Measurements from ENCODE around the gene EIF2AK2.

Gene EIF2AK2

GRCh38 chr2:37100054-37100453 lies 56.7 kb downstream of the EIF2AK2 start:
- no peak for DNase-seq (ENCODE audit: low read depth)

- DNase-seq (ENCODE audit: low read depth) = no peak
Measured at GRCh38 chr2:37098416-37099118, 58.2 kb downstream of the EIF2AK2 start.

- no peak for DNase-seq (ENCODE audit: low read depth)
Measured at GRCh38 chr2:37096568-37096967, 60.2 kb downstream of the EIF2AK2 start.

- no peak for DNase-seq (ENCODE audit: low read depth)
Measured at GRCh38 chr2:37091873-37092272, 64.9 kb downstream of the EIF2AK2 start.

GRCh38 chr2:37090019-37090477 lies 66.7 kb downstream of the EIF2AK2 start:
- no peak for DNase-seq (ENCODE audit: low read depth)

GRCh38 chr2:37085731-37086147 lies 71.0 kb downstream of the EIF2AK2 start:
- peak; percentile 11 for DNase-seq (ENCODE audit: low read depth)

GRCh38 chr2:37084797-37085196 lies 72.0 kb downstream of the EIF2AK2 start:
- DNase-seq (ENCODE audit: low read depth) = no peak

- DNase-seq (ENCODE audit: low read depth) = peak; percentile 91
Measured at GRCh38 chr2:37083873-37084794, 72.6 kb downstream of the EIF2AK2 start, which contains the start of the genes GPATCH11 and HEATR5B. Gene GPATCH11, plus strand, starts transcription at chr2:37084518. Its CDS starts 3,864 bp downstream, at chr2:37088382. Gene HEATR5B, minus strand, starts transcription at chr2:37084372. Its CDS starts 958 bp downstream, at chr2:37083414.

- no peak for DNase-seq (ENCODE audit: low read depth)
Measured at GRCh38 chr2:37080689-37081088, 76.1 kb downstream of the EIF2AK2 start.

- no peak for DNase-seq (ENCODE audit: low read depth)
Measured at GRCh38 chr2:37080266-37080665, 76.5 kb downstream of the EIF2AK2 start.

GRCh38 chr2:37070931-37071330 lies 85.8 kb downstream of the EIF2AK2 start:
- no peak for DNase-seq (ENCODE audit: low read depth)

GRCh38 chr2:37068686-37069085 lies 88.1 kb downstream of the EIF2AK2 start:
- DNase-seq (ENCODE audit: low read depth) = no peak

- DNase-seq (ENCODE audit: low read depth) = no peak
Measured at GRCh38 chr2:37061776-37062175, 95.0 kb downstream of the EIF2AK2 start.

- DNase-seq (ENCODE audit: low read depth) = no peak
Measured at GRCh38 chr2:37061013-37061711, 95.6 kb downstream of the EIF2AK2 start.

- DNase-seq (ENCODE audit: low read depth) = no peak
Measured at GRCh38 chr2:37060446-37060845, 96.3 kb downstream of the EIF2AK2 start.

- DNase-seq (ENCODE audit: low read depth) = no peak
Measured at GRCh38 chr2:37059841-37060240, 96.9 kb downstream of the EIF2AK2 start.

GRCh38 chr2:37052600-37053332 lies 104.0 kb downstream of the EIF2AK2 start:
- no peak for DNase-seq (ENCODE audit: low read depth)
